Activated CD8-positive, alpha-beta T cell treated with anti-CD3 and anti-CD28 coated beads for 36 hours (primary cell): ENCODE data around the gene KCMF1. TPM values are rescaled to one million over a fixed set of nuclear protein-coding genes. Genes with fewer than 3 reads are reported as not detected.

Experiments
- ATAC-seq: fragments of 200-7000 bp; cut with Tn5 transposase; one replicate; pipeline ENCODE4 v1.10.0; 2021; ENCODE audit warnings: mild to moderate bottlenecking, moderate library complexity
- CTCF ChIA-PET: fragments of 350-600 bp; sonication (Branson Sonifier 250); formaldehyde crosslinking; loops from one replicate; lab custom pipeline; 2021; ENCODE audit warnings: antibody characterized with exemption; lab: Charles Lee
- POLR2A ChIA-PET: fragments of 350-600 bp; sonication (Branson Sonifier 250); formaldehyde crosslinking; loops from one replicate; lab custom pipeline; 2021; ENCODE audit warnings: antibody characterized with exemption; lab: Charles Lee
- DNase-seq: peaks from one replicate; pipeline ENCODE4 v3.0.0-alpha.2; 2020
- H3K27ac Mint-ChIP-seq: one replicate; pipeline ENCODE4 v1.8.0; 2021; ENCODE audit warnings: mild to moderate bottlenecking, mixed read lengths
- H3K27me3 Mint-ChIP-seq: one replicate; pipeline ENCODE4 v1.8.0; 2021; ENCODE audit warnings: mixed read lengths
- H3K36me3 Mint-ChIP-seq: one replicate; pipeline ENCODE4 v1.8.0; 2021; ENCODE audit warnings: low read depth, mixed read lengths
- H3K4me1 Mint-ChIP-seq: one replicate; pipeline ENCODE4 v1.8.0; 2021; ENCODE audit warnings: low read depth, mixed read lengths
- H3K4me3 Mint-ChIP-seq: one replicate; pipeline ENCODE4 v1.8.0; 2021; ENCODE audit warnings: mild to moderate bottlenecking, moderate library complexity, mixed read lengths
- H3K9me3 Mint-ChIP-seq: one replicate; pipeline ENCODE4 v1.8.0; 2021; ENCODE audit warnings: mixed read lengths
- intact Hi-C: fragments of 100-400 bp; cut with micrococcal nuclease; formaldehyde crosslinking; loops from one replicate; pipeline ENCODE4 v1.10.0; 2022
- total RNA-seq, 2 experiments: library from RNA; stranded (reverse); gene quantifications; one replicate each; pipeline ENCODE4 v1.2.3, GENCODE V29; 2021
- TF ChIP-seq, protein P1 (sequence below): fragments of 200-600 bp; IDR thresholded peaks from one replicate; pipeline ENCODE4 v1.8.0; 2022; ENCODE audit warnings: antibody characterized with exemption, mild to moderate bottlenecking

KCMF1 gene
- total RNA-seq, 2 experiments from 2014 or later = 101 to 105 TPM

DNA sequence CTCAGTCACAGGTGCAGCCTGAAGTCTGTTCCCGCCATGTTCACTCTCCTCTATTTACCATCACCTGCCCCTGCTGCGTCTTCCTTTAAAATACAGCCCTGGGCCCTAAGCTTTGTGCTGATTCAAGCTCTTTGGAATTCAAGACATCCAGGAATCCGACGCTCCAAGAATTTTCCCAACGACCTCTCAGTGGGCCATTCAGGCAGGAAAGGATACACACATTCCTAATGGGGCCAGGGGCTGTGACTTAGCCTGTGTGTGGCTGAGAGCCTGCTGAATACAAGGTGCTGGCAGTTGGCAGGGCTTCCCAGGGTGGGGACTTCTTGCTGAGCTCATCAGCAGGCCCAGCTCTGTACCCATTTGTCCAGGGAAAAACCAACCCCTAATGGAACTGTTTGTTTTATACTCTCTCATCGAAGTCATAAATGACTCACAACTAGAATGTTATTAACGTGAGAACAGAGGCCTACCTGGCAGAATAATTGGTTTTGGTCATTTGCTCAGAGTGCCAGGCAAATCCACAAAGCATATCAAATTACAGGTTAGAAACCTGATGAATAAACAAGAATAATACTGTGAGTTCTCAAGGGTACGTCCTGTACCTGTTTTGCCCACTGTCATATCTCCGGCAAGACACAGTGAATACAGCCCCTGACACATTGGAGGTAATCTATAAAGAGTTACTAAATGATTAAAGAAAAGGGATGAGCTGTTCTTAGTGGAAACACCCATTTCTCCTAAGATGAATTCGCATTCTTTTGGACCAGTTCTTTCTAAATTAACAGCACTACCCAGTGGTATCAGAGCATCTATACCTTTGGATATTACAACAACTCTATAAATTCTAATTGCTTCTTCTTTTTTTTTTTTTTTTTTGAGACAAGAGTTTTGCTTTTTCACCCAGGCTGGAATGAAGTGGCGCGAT lies 12.6 kb upstream of the KCMF1 start:
- Mint-ChIP-seq H3K4me3 (no peak overlapping the region), H3K4me1 (peaks cover 19% of the 10 kb centered on the region), H3K27me3 (no peaks in the 10 kb centered on the region), H3K36me3 (peaks cover 28% of the 10 kb centered on the region), H3K9me3 (no peaks in the 10 kb centered on the region), H3K27ac (peak overlapping the region; percentile 7)
- POLR2A ChIA-PET = interaction anchor here (1.1 to 2.0 kb wide), 5 partner anchors 9 to 14 kb away, joined by 4 to 8 read pairs (median 4); no protein-coding TSS in a partner anchor
- ATAC-seq (peak; percentile 37), DNase-seq (no peak)
- intact Hi-C loops = no loop called here
- CTCF ChIA-PET = interaction anchor here (1.0 to 3.0 kb wide), 5 partner anchors 11 to 33 kb away, joined by 3 to 12 read pairs (median 4); no protein-coding TSS in a partner anchor
- TF ChIP-seq, protein P1, sequence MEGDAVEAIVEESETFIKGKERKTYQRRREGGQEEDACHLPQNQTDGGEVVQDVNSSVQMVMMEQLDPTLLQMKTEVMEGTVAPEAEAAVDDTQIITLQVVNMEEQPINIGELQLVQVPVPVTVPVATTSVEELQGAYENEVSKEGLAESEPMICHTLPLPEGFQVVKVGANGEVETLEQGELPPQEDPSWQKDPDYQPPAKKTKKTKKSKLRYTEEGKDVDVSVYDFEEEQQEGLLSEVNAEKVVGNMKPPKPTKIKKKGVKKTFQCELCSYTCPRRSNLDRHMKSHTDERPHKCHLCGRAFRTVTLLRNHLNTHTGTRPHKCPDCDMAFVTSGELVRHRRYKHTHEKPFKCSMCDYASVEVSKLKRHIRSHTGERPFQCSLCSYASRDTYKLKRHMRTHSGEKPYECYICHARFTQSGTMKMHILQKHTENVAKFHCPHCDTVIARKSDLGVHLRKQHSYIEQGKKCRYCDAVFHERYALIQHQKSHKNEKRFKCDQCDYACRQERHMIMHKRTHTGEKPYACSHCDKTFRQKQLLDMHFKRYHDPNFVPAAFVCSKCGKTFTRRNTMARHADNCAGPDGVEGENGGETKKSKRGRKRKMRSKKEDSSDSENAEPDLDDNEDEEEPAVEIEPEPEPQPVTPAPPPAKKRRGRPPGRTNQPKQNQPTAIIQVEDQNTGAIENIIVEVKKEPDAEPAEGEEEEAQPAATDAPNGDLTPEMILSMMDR = no peak

DNA sequence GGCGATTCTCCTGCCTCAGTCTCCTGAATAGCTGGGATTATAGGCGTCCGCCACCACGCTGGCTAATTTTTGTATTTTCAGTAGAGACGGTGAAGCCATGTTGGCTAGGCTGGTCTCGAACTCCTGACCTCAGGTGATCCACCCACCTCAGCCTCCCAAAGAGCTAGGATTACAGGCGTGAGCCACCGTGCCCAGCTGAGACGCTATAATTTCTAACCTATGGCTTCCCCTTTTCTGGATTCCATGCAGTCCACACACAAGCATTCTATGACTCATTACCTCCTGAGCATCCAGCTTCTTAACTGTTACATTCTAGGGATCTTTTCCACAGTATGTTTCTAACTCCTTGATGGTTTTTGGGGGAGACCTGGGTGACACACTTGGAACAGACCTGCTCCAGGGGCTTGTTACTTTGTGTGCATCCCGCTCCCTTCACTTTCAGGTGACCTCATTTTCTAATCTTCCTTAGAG lies 11.8 kb upstream of the KCMF1 start:
- POLR2A ChIA-PET = interaction anchor here (1.1 to 2.0 kb wide), 3 partner anchors 10 to 13 kb away, joined by 4 to 8 read pairs (median 4); no protein-coding TSS in a partner anchor

DNA sequence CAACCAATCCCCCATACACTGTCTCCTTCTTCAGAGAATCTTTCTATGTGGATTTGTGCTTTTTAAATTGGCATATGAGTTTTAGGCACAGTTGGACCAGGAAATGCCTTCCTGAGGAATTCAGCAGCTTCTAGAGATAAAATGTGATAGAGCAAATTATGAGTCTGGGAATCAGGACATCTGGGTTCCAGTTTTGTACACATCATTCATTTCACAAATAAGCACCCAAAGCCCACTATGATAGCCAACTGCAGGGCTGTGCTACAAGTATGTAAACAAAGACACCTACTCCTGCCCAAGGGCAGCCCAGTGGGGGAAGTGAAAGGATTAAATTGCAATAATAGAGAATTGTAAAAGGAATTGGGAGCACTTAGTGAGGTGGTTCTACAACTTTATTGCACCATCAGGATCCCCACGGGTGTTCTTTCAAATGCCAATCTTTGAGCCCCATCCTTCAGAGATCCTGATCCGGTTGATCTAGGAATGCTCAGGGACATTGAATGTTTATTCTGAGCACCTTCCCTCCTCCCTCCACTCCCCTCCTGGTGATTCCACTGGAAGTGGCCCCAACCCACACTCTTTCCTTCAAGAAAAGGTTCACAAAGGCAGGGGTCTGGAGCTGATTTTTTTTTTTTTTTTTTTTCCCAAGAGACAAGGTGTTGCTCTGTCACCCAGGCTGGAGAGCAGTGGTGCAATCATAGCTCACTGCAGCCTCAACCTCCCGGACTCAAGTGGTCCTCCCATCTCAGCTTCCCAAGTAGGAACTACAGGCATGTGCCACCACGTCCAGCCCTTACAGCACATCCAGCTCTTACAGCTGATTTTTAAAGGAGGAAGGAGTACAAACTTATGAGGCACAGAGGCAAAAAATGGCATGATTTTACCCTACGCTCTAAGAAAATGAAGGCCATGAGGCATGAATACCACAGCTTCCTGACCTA lies 11.1 kb upstream of the KCMF1 start:
- ChIA-PET CTCF (interaction anchor here (0.7 to 2.0 kb wide), 3 partner anchors 13 to 260 kb away, joined by 3 to 5 read pairs (median 3); no protein-coding TSS in a partner anchor), POLR2A (interaction anchor here (1.0 to 2.5 kb wide), 5 partner anchors 9 to 20 kb away, joined by 4 to 8 read pairs (median 5); no protein-coding TSS in a partner anchor)
- TF ChIP-seq, protein P1 = no peak
- H3K27ac Mint-ChIP-seq = peak overlapping the region; percentile 59
- ATAC-seq = no peak
- no peak for DNase-seq
- H3K9me3 Mint-ChIP-seq = no peaks in the 10 kb centered on the region
- no peak overlapping the region for H3K4me3 Mint-ChIP-seq
- H3K27me3 Mint-ChIP-seq = no peaks in the 10 kb centered on the region
- peaks cover 28% of the 10 kb centered on the region for H3K4me1 Mint-ChIP-seq
- intact Hi-C loops = no loop called here
- peaks cover 42% of the 10 kb centered on the region for H3K36me3 Mint-ChIP-seq

More for the DNA sequence above, 11.8 kb upstream of the KCMF1 start:
- DNase-seq = no peak
- TF ChIP-seq, protein P1 = no peak
- Mint-ChIP-seq H3K4me3 (no peak overlapping the region), H3K36me3 (peaks cover 36% of the 10 kb centered on the region), H3K9me3 (no peaks in the 10 kb centered on the region), H3K4me1 (peaks cover 25% of the 10 kb centered on the region), H3K27ac (peak overlapping the region; percentile 59), H3K27me3 (no peaks in the 10 kb centered on the region)
- CTCF ChIA-PET = interaction anchor here (1.0 to 1.1 kb wide), 2 partner anchors 10 to 13 kb away, joined by 3 to 4 read pairs; no protein-coding TSS in a partner anchor
- ATAC-seq = no peak
- intact Hi-C loops = no loop called here

DNA sequence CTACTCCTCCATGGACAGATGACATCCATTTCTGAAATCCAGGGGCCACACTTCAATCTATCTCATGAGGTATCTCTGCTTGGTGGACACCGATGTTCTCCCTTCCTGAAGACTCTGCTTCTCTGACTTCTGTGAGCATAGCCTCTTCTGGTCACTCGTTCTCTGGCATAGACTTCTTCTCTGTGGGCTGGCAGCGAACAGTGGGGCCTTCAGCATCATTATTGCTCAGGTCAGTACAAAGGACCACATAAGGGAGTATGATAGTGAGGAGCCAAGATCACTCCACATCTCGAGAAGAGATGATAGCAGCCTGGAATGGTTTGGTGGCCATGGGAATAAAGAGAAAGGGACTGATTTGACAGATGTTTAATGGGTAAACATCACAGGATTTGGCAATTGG lies 8.0 kb upstream of the KCMF1 start:
- POLR2A ChIA-PET = interaction anchor here (0.7 kb wide), 1 partner anchor 16 kb away, joined by 3 read pairs; no protein-coding TSS in a partner anchor
- peak overlapping the region; percentile 8 for H3K27ac Mint-ChIP-seq
- H3K36me3 Mint-ChIP-seq = peaks cover 50% of the 10 kb centered on the region
- no peaks in the 10 kb centered on the region for H3K27me3 Mint-ChIP-seq
- no peak for ATAC-seq
- CTCF ChIA-PET = interaction anchor here (0.7 kb wide), 1 partner anchor 52 kb away, joined by 4 read pairs; no protein-coding TSS in a partner anchor
- H3K9me3 Mint-ChIP-seq = no peaks in the 10 kb centered on the region
- no peak overlapping the region for H3K4me3 Mint-ChIP-seq
- TF ChIP-seq, protein P1 = no peak
- intact Hi-C loops = no loop called here
- H3K4me1 Mint-ChIP-seq = peaks cover 36% of the 10 kb centered on the region
- DNase-seq = no peak
